GM21529 (cell line): ENCODE measurements around the gene AGFG2.

Experiments used
- ATAC-seq: cut with Tn5 transposase; IDR thresholded peaks from one replicate; pipeline ENCODE4 v1.9.1; 2021; ENCODE audit not compliant: unreplicated experiment

Gene AGFG2

GRCh38 chr7:100583132-100584053, 44.4 kb downstream of the AGFG2 start:
- ATAC-seq = no peak

DNA sequence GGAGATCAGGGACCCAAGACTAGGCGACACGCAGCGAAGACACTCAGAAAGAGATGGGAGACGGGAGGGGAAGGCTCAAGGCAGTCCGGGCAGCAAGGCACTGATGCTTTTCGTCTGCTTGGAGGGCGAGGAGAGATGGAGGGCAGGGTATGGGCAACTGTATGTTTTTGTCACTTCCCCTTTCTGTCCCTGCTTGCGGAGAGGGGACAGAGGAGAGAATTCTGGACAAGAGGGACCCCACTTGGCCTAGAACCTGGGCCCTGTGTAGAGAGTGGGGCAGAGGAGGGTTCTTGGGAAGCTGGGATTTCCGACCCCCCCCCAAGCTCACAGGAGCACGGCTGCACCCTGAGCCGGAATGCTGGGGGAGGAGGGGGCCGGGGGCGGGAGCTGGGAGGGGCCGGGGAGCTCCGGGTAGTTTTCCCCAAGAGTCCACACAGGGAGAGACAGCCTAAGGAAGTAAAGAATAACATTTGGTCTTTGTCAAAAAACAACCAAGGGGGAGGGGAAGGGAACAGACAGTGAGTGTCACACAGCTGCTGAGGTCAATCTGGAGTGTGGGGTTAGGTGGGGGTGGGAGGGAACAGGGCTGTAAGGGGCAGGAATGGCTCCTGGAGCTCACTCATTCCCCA, 45.2 kb downstream of the AGFG2 start:
- no peak for ATAC-seq

- no peak for ATAC-seq
Measured at GRCh38 chr7:100584683-100585510, 45.9 kb downstream of the AGFG2 start.

DNA sequence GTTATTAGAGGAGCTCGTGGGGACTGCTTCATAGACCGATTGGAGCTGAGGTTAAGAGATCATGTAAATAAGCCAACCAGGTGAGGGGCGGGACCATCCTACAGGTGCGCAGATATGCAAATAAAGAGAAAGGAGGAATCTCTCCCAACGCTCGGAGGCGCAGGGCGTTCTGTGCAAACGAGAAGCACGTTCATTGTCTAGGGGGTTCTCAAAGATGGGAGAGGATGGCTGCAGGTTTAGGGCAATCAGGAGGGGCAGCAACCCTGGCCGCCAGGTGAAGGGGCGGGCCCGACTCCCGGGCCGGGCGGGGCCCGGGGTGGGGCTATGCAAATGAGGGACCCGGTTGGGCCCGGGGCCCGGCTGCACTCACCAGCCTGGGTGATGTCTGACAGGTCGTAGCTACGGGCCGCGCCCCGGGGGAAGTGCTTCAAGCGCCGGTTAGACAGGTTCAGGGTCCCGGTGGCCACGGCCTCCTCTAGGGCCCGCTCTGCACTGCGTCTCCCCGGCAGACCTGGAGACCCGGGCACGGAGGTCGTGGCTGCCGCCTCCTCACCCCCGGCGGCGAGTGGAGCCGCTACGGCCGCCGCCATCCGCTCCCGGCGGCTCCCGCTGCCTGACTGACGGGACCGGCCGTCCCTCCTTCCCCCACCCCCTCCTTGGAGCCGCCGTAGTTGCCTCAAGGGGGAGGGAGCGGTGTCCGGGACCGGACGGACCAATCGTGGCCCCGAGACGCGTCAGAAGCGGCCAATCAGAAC, 46.7 kb downstream of the AGFG2 start, which contains the start of gene LRCH4:
Gene LRCH4, minus strand, starts transcription at position 619 of the 755 bp plus-strand sequence. Its CDS starts 29 bp downstream, at position 590.
- peak; percentile 27 for ATAC-seq

GRCh38 chr7:100586266-100587025, 47.4 kb downstream of the AGFG2 start, which contains the start of gene FBXO24:
TSS of gene FBXO24 (plus strand) at chr7:100586328. CDS start at chr7:100586626, 298 bp downstream.
- ATAC-seq = peak; percentile 84

DNA sequence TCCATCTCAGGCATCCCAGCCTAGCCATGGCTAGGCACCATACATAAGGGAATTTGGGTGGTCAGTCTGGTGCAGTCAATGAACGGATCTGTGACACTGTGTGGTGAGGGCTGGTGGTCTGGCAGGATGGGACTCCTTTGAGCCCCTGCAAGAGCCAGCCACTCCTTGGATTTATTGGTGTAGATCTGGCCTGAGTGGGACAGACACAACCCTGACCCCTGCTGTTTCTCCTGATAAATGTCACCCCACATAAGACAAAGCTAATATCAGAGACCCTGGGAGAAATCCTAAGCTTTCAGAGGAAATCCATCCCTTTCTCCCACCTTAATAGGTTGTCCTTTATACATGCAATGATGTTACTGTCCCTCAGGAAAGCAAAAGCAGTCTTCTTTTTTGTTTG, 49.4 kb downstream of the AGFG2 start:
- no peak for ATAC-seq

- ATAC-seq = no peak
Measured at GRCh38 chr7:100589341-100589947, 50.4 kb downstream of the AGFG2 start.

- ATAC-seq = no peak
Measured at GRCh38 chr7:100590077-100590737, 51.2 kb downstream of the AGFG2 start.

DNA sequence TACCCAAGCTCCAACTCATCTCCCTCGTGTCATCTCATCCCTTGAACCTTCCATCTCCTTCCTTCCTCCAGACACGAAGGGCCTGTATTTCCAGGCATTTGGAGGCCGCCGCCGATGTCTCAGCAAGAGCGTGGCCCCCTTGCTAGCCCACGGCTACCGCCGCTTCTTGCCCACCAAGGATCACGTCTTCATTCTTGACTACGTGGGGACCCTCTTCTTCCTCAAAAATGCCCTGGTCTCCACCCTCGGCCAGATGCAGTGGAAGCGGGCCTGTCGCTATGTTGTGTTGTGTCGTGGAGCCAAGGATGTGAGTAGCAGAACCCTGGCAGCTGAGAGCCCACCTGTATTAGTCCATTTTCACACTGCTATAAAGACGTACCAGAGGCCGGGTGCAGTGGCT, 52.6 kb downstream of the AGFG2 start:
- no peak for ATAC-seq

GRCh38 chr7:100595188-100595587, 56.2 kb downstream of the AGFG2 start:
- no peak for ATAC-seq

DNA sequence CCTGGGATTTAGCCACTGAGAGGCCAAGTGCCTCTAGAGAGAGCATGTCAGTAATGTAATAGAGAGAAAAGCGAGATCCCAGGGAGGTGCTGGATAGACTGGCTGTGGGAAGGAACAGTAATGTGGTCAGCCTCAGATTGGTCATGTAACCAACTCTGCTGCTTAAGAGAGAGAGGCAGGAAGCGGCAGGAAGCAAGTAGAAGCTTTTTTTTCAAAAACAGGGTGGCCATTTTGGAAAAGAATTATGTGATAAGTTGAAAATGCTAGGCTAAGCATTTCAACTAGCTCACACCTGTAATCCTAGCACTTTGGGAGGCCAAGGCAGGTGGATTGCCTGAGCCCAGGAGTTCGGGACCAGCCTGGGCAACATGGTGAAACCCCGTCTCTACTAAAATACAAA, 59.4 kb downstream of the AGFG2 start:
- no peak for ATAC-seq

DNA sequence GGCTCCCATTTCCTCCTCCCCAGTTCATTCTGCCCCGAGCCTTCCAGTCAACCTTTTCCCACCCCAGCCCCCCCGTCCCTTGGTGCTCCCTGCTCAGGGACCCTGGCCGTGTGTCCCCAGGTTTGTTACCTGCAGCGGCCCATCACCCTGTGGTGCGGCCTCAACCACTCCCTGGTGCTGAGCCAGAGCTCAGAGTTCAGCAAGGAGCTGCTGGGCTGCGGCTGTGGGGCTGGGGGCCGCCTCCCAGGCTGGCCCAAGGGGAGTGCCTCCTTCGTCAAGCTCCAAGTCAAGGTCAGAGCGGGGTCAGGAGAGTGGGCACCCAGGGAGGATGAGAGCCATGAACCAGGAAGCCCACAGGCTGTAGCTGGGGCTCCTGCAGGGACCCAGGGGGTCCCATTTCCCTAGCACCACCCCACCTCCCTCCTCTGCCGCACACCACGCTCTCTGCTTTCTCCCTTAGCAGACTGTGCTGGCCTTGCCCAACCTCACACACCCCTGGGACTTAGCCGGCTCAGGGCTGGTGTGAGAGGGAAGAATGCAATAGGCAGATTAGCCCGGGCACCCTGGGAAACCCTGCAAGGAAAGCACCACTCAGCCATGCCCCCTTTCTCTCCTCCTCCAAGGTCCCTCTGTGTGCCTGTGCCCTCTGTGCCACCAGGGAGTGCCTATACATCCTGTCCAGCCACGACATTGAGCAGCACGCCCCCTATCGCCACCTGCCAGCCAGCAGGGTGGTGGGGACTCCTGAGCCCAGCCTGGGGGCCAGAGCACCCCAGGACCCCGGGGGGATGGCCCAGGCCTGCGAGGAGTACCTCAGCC, 61.1 kb downstream of the AGFG2 start:
- no peak for ATAC-seq

DNA sequence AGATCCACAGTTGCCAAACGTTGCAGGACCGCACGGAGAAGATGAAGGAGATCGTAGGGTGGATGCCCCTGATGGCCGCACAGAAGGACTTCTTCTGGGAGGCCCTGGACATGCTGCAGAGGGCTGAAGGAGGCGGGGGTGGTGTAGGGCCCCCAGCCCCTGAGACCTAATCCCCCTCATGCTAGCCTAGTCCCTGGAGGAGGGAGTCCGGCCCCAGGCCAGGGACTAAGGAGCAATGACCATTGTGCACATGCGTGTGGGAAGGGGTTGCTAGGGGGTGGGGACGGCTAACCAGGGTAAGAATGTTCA, 61.7 kb downstream of the AGFG2 start:
- no peak for ATAC-seq

- no peak for ATAC-seq
Measured at GRCh38 chr7:100602889-100603725, 64.1 kb downstream of the AGFG2 start.

- no peak for ATAC-seq
Measured at GRCh38 chr7:100603726-100604027, 64.7 kb downstream of the AGFG2 start.

- peak; percentile 63 for ATAC-seq
Measured at GRCh38 chr7:100604028-100604975, 65.3 kb downstream of the AGFG2 start.
